Fibroblast of lung (primary cell): ENCODE results near the gene BANF1.

Source experiments
- EZH2 ChIP-seq: IDR thresholded peaks from 2 replicates; pipeline ENCODE4 v1.5.1; 2012; ENCODE audit warnings: low read length, control low read depth, mild to moderate bottlenecking; ENCODE audit errors: missing control alignments
- TF ChIP-seq, protein P1 (sequence below), 2 donors: IDR thresholded peaks in 1 of 2; conservative IDR thresholded peaks in 1 of 2; 1 replicate in 1 of 2; 2 replicates in 1 of 2; pipeline ENCODE4 v1.5.1; 2011 to 2012; ENCODE audit warnings: low read length in 2 of 2, control low read depth in 1 of 2, inconsistent platforms in 1 of 2, low read depth in 1 of 2, mild to moderate bottlenecking in 1 of 2

DNA sequence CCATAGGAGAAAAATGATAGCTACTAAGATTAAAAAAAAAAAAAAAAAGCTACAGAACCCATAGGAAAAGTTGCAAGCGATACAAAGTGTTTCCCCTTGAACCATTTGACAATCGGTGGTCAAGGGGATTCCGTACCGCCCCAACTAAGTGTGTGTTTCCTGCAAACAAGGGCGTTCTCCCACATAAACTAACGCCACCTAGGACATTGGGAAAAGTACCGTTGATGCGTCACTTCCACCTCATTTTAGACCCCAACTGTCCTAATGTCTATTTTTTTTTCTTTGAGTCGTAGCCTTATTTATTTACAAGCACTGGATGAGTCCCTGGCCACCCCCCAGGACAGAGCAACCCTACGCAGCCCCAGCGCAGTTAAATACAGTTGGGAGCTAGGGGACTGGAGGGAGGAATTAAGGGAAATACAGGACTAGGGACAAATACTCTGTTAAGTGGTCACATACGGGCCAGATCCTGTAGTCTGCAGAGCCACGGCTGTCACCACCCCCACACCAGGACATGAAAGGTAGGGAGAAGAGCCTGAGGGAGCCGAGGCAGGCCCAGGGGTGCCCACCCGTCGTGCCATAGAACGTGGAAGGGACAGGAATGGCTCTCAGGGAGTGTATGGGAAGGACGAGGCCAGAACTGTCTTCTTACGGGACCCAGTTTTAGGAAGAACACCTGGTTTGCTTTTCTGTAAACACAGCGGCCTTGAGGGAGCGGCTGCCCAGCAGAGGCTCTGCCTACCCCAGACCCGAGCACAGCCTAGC lies 19.3 kb upstream of the BANF1 start:
- TF ChIP-seq, protein P1, sequence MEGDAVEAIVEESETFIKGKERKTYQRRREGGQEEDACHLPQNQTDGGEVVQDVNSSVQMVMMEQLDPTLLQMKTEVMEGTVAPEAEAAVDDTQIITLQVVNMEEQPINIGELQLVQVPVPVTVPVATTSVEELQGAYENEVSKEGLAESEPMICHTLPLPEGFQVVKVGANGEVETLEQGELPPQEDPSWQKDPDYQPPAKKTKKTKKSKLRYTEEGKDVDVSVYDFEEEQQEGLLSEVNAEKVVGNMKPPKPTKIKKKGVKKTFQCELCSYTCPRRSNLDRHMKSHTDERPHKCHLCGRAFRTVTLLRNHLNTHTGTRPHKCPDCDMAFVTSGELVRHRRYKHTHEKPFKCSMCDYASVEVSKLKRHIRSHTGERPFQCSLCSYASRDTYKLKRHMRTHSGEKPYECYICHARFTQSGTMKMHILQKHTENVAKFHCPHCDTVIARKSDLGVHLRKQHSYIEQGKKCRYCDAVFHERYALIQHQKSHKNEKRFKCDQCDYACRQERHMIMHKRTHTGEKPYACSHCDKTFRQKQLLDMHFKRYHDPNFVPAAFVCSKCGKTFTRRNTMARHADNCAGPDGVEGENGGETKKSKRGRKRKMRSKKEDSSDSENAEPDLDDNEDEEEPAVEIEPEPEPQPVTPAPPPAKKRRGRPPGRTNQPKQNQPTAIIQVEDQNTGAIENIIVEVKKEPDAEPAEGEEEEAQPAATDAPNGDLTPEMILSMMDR (conservative IDR thresholded peaks at IDR 0.05 in 1 of 2, IDR thresholded peaks at IDR 0.05 in 1 of 2; ENCODE audit: low read depth in 1 of 2, low read length in 2 of 2): no peak
- TF ChIP-seq EZH2: no peak
